ENCODE data around the gene HELB.

HELB gene

DNA sequence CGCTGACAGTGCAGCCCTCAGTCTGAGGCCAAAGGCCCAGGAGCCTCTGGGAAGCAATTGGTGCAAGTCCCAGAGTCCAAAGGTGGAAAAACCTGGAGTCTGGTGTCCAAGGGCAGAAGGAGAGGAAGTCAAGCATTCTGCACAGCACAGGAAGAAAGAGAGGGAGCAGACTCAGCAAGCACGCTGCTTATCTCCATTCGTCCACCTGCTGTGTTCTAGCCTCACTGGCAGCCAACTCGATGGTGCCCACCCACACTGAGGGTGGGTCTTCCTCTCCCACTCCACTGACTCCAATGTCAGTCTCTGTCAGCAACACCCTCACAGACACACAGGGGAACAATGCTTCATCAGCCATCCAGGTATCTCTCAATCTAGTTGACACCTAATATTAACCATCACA is 38.8 kb downstream of the HELB start:
- Histone ChIP-seq H3K36me3 (ENCODE audit: control insufficient read depth in 2 of 2, insufficient read depth in 1 of 2, low read length in 2 of 2) (peaks cover 0 to 22% of the 10 kb centered on the region in 2 experiments; a peak in 1 of 3 replicates), H3K4me3 (ENCODE audit: low read depth, low read length) (no peak overlapping the region), H3K9me3 (ENCODE audit: control insufficient read depth, insufficient read depth, low read depth, low read length) (no peaks in the 10 kb centered on the region), H3K27ac (ENCODE audit: extremely low read depth, low read depth, low read length) (no peak overlapping the region), H3K4me1 (ENCODE audit: control insufficient read depth, insufficient read depth, low read length) (no peaks in the 10 kb centered on the region)
- ChIA-PET POLR2A (no interaction called here), CTCF (no interaction called here)
- TF ChIP-seq ZFP69B (tag by site-specific recombination; IDR thresholded peaks at IDR 0.05) (no peak), ZNF202 (tag by site-specific recombination; IDR thresholded peaks at IDR 0.05; ENCODE audit: borderline replicate concordance) (no peak)

DNA sequence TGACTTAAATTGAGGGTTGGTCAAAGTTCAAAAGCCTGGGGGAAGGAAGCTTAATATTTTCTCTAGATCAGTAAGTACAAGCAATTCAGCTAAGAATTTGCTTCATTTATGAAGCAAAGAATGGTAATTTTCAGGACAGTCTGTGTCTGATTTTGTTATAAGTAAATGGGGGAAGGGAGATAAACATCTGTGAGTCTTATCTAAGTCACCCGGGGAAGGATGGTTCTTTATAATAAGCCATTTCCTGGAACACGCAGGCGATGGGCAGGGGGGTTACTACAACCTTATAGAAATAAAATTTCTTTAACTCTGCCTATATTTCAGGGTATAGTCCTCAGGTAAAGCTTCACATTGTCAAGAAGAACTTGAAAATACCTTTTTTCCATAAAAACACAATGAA is 42.9 kb downstream of the HELB start:
- CTCF ChIA-PET: no interaction called here
- Histone ChIP-seq H3K4me3 (ENCODE audit: low read depth, low read length) (no peak overlapping the region), H3K9me3 (ENCODE audit: control insufficient read depth, insufficient read depth, low read depth, low read length) (no peaks in the 10 kb centered on the region), H3K27ac (ENCODE audit: extremely low read depth, low read depth, low read length) (no peak overlapping the region), H3K36me3 (ENCODE audit: control insufficient read depth in 2 of 2, insufficient read depth in 1 of 2, low read length in 2 of 2) (peaks cover 0 to 12% of the 10 kb centered on the region in 2 experiments; a peak in 2 of 3 replicates), H3K4me1 (ENCODE audit: control insufficient read depth, insufficient read depth, low read length) (no peaks in the 10 kb centered on the region)
- POLR2A ChIA-PET: no interaction called here
- TF ChIP-seq ZNF501 (tag by site-specific recombination; IDR thresholded peaks at IDR 0.05): no peak
- TF ChIP-seq ZNF639 (tag by site-specific recombination; IDR thresholded peaks at IDR 0.05): no peak
- TF ChIP-seq, protein P1, sequence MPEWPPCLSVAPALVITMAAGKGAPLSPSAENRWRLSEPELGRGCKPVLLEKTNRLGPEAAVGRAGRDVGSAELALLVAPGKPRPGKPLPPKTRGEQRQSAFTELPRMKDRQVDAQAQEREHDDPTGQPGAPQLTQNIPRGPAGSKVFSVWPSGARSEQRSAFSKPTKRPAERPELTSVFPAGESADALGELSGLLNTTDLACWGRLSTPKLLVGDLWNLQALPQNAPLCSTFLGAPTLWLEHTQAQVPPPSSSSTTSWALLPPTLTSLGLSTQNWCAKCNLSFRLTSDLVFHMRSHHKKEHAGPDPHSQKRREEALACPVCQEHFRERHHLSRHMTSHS (tag by site-specific recombination; IDR thresholded peaks at IDR 0.05): no peak
- TF ChIP-seq ZBTB11 (tag by site-specific recombination; conservative IDR thresholded peaks at IDR 0.05; ENCODE audit: low read depth): no peak
- TF ChIP-seq ZNF24 (tag by site-specific recombination; IDR thresholded peaks at IDR 0.05): no peak
- no peak for TF ChIP-seq ZNF132 (tag by site-specific recombination; IDR thresholded peaks at IDR 0.05; ENCODE audit: borderline replicate concordance)
- no peak for TF ChIP-seq ZSCAN5A (tag by site-specific recombination; IDR thresholded peaks at IDR 0.05)
- TF ChIP-seq, protein P2, sequence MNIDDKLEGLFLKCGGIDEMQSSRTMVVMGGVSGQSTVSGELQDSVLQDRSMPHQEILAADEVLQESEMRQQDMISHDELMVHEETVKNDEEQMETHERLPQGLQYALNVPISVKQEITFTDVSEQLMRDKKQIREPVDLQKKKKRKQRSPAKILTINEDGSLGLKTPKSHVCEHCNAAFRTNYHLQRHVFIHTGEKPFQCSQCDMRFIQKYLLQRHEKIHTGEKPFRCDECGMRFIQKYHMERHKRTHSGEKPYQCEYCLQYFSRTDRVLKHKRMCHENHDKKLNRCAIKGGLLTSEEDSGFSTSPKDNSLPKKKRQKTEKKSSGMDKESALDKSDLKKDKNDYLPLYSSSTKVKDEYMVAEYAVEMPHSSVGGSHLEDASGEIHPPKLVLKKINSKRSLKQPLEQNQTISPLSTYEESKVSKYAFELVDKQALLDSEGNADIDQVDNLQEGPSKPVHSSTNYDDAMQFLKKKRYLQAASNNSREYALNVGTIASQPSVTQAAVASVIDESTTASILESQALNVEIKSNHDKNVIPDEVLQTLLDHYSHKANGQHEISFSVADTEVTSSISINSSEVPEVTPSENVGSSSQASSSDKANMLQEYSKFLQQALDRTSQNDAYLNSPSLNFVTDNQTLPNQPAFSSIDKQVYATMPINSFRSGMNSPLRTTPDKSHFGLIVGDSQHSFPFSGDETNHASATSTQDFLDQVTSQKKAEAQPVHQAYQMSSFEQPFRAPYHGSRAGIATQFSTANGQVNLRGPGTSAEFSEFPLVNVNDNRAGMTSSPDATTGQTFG (tag by site-specific recombination; IDR thresholded peaks at IDR 0.05; ENCODE audit: borderline replicate concordance): no peak
- no peak for TF ChIP-seq ZNF211 (tag by site-specific recombination; IDR thresholded peaks at IDR 0.05; ENCODE audit: low read depth)
- TF ChIP-seq ZFP3 (tag by site-specific recombination; IDR thresholded peaks at IDR 0.05; ENCODE audit: low read depth): no peak
- no peak for TF ChIP-seq KLF7 (tag by site-specific recombination; IDR thresholded peaks at IDR 0.05; ENCODE audit: borderline replicate concordance)
- no peak for TF ChIP-seq GLIS2 (tag by site-specific recombination; IDR thresholded peaks at IDR 0.05)
- no peak for TF ChIP-seq ZNF354C (tag by site-specific recombination; IDR thresholded peaks at IDR 0.05; ENCODE audit: borderline replicate concordance, low read depth)
- TF ChIP-seq ZNF549 (tag by site-specific recombination; IDR thresholded peaks at IDR 0.05): no peak
- TF ChIP-seq ZNF155 (tag by site-specific recombination; IDR thresholded peaks at IDR 0.05): no peak
- no peak for TF ChIP-seq ZNF48 (tag by site-specific recombination; IDR thresholded peaks at IDR 0.05)
- no peak for TF ChIP-seq ZNF10 (tag by site-specific recombination; IDR thresholded peaks at IDR 0.05)
- TF ChIP-seq, protein P3, sequence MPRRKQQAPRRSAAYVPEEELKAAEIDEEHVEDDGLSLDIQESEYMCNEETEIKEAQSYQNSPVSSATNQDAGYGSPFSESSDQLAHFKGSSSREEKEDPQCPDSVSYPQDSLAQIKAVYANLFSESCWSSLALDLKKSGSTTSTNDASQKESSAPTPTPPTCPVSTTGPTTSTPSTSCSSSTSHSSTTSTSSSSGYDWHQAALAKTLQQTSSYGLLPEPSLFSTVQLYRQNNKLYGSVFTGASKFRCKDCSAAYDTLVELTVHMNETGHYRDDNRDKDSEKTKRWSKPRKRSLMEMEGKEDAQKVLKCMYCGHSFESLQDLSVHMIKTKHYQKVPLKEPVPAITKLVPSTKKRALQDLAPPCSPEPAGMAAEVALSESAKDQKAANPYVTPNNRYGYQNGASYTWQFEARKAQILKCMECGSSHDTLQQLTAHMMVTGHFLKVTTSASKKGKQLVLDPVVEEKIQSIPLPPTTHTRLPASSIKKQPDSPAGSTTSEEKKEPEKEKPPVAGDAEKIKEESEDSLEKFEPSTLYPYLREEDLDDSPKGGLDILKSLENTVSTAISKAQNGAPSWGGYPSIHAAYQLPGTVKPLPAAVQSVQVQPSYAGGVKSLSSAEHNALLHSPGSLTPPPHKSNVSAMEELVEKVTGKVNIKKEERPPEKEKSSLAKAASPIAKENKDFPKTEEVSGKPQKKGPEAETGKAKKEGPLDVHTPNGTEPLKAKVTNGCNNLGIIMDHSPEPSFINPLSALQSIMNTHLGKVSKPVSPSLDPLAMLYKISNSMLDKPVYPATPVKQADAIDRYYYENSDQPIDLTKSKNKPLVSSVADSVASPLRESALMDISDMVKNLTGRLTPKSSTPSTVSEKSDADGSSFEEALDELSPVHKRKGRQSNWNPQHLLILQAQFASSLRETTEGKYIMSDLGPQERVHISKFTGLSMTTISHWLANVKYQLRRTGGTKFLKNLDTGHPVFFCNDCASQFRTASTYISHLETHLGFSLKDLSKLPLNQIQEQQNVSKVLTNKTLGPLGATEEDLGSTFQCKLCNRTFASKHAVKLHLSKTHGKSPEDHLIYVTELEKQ (tag by site-specific recombination; IDR thresholded peaks at IDR 0.05; ENCODE audit: borderline replicate concordance): no peak
